Stimulated activated naive B cell treated with anti-CD40 and anti-IgM and Interleukin-4, amounts not matched to agents 10 μg/mL and 1 μg/mL and 100 μg/mL, for 72 hours (primary cell): ENCODE results near the gene CDC42EP4.
A peak's percentile ranks its signal among the peaks of the same experiment; 100 is the strongest.
"Not testable (repeated sequence)": the region's sequence is repeated elsewhere in the genome, so short reads cannot be mapped to it uniquely, and the experiment has no call there.

Experiments used
- ATAC-seq, 2 donors: fragments of 150-1000 bp; cut with Tn5 transposase; replicated peaks; 2 replicates each; pipeline ENCODE4 v1.10.0; 2021; ENCODE audit warnings: moderate library complexity in 1 of 2
- DNase-seq: peaks from one replicate; pipeline ENCODE4 v3.0.0; 2021
- H3K27ac Mint-ChIP-seq: one replicate; pipeline ENCODE4 v1.8.0; 2022; ENCODE audit warnings: mild to moderate bottlenecking, mixed read lengths
- H3K27me3 Mint-ChIP-seq, 2 donors: one replicate each; pipeline ENCODE4 v1.8.0; 2022; ENCODE audit warnings: mixed read lengths in 2 of 2
- H3K36me3 Mint-ChIP-seq, 2 donors: one replicate each; pipeline ENCODE4 v1.8.0; 2022; ENCODE audit warnings: mixed read lengths in 2 of 2, mild to moderate bottlenecking in 1 of 2
- H3K4me1 Mint-ChIP-seq, 2 donors: one replicate each; pipeline ENCODE4 v1.8.0; 2022; ENCODE audit warnings: mixed read lengths in 2 of 2, mild to moderate bottlenecking in 1 of 2
- H3K4me3 Mint-ChIP-seq, 2 donors: one replicate each; pipeline ENCODE4 v1.8.0; 2022; ENCODE audit warnings: mild to moderate bottlenecking in 2 of 2, mixed read lengths in 2 of 2, moderate library complexity in 1 of 2
- H3K9me3 Mint-ChIP-seq, 2 donors: one replicate each; pipeline ENCODE4 v1.8.0; 2022; ENCODE audit warnings: mixed read lengths in 2 of 2, mild to moderate bottlenecking in 1 of 2

CDC42EP4 gene

GRCh38 chr17:73337330-73337710 is 25.5 kb upstream of the CDC42EP4 start:
- Mint-ChIP-seq H3K4me3 (no peak overlapping the region), H3K36me3 (peaks cover 3 to 7% of the 10 kb centered on the region in 2 donors), H3K27ac (no peak overlapping the region), H3K4me1 (no peaks in the 10 kb centered on the region), H3K27me3 (no peaks in the 10 kb centered on the region), H3K9me3 (no peaks in the 10 kb centered on the region)
- ATAC-seq (no peak), DNase-seq (no peak)

DNA sequence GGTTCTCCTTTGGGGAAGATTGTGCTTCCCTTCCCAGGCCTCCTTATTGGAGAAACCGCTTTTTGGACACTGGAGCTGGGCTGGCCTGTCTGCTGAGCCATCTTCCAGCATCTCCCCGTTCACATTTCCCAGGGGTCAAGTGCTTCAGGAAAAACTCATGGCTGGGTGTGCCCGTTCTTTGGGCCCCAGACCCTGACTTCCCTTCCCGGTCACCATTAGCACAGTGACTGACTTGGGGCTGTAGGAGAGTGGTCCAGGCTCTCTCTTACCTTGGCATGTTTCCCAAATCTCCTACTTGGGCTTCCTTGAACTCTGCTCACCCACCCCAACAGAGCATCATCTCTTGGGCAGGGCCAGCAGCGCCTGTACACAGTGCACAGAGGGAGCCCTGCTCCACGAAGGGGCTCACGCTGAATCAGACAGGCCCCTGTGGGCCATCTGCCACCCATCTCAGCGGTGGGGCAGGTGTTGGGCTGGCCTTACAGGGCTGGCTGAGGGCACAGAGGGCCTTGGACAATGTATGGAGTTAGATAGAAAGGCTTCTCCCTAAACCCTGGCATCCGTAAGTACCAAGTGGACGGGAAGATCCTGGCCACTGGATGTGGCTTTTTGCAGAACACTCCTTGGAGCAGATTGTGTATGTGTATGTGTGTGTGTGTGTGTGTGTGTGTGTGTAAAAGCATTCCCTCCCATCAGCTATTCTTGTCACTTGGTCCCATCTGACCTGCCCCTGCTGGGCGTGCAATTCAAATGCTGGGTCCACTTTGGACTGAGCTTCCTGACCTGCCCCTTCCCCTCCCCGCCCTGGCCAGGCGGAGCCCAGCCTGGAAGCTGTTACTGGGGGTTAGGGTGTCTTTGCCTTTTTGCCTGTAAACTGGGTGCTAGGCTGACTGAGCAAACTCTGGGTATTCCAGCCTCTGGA is 24.9 kb upstream of the CDC42EP4 start:
- Mint-ChIP-seq H3K36me3 (peaks cover 3 to 7% of the 10 kb centered on the region in 2 donors), H3K27ac (no peak overlapping the region), H3K27me3 (no peaks in the 10 kb centered on the region), H3K9me3 (no peaks in the 10 kb centered on the region), H3K4me3 (no peak overlapping the region), H3K4me1 (no peaks in the 10 kb centered on the region)
- DNase-seq (no peak), ATAC-seq (no peak)

GRCh38 chr17:73335591-73336407 is 24.0 kb upstream of the CDC42EP4 start:
- Mint-ChIP-seq H3K36me3 (peaks cover 3 to 7% of the 10 kb centered on the region in 2 donors), H3K4me1 (no peaks in the 10 kb centered on the region), H3K27ac (no peak overlapping the region), H3K4me3 (no peak overlapping the region), H3K9me3 (no peaks in the 10 kb centered on the region), H3K27me3 (no peaks in the 10 kb centered on the region)
- no peak for ATAC-seq
- DNase-seq: no peak

DNA sequence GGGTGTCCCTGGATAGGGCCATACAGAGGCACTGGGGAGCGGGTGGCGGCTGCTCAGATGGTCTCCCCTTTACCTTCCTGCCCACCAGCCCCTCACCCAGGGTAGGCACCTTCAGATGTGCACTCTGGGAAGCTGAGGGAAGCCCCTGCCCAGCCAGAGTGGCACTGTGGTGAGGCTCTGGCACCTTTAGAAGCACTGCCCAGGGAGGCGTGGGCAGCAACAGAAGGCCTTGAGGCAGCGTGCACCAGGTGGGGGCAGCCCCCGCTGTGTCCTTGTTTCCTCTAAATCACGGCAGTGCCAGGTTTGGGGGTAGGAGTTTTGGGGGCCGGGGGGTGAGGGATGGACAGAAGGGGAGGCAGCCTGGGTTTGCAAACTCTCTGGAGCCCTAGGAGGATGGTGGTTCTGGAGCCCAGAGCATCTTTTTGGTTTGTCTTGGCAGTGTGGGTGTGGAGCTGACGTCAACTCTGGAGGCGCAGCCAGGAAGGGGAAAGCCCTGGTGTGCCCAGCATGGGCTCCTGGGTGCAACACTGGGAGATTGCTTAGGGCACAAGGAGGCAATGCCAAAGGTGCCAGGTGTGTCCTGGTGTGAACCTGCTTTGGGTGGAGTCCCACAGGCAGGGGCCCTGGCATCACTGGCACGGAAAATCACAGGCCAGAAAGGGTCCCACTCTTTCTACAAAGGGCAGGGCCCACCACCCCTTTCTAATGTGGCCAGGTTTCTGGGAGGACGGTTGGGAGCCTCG is 23.1 kb upstream of the CDC42EP4 start:
- no peaks in the 10 kb centered on the region for H3K4me1 Mint-ChIP-seq
- peak overlapping the region; percentile 31 for H3K27ac Mint-ChIP-seq
- no peaks in the 10 kb centered on the region for H3K27me3 Mint-ChIP-seq
- ATAC-seq (no peak), DNase-seq (no peak)
- H3K4me3 Mint-ChIP-seq: no peak overlapping the region
- H3K9me3 Mint-ChIP-seq: no peaks in the 10 kb centered on the region
- H3K36me3 Mint-ChIP-seq: peaks cover 3 to 7% of the 10 kb centered on the region in 2 donors

GRCh38 chr17:73333445-73333844 is 21.6 kb upstream of the CDC42EP4 start:
- not testable (repeated sequence) for H3K27ac Mint-ChIP-seq, ATAC-seq

DNA sequence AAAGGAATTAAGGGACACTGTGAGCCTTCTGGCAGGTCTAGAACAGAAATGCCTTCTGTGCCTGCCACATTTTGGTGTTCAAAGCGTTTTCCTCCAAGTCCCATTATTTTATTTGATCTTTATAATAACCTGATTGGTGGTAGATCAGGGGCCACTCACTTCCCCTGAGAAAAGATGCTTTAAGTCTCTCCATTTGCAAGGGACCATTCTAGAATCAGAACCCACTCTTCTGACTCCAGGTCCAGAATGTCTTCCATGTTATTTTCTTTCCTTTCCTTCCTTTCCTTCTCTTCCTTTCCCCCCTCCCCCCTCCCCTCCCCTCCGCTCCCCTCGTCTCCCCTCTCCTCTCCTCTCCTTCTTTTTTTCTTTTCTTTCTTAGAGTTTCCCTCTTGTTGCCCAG is 19.3 kb upstream of the CDC42EP4 start:
- Mint-ChIP-seq H3K36me3 (no peaks in the 10 kb centered on the region), H3K27me3 (peaks cover 9 to 18% of the 10 kb centered on the region in 2 donors)
- ATAC-seq: no peak

More at GRCh38 chr17:73333445-73333844, 21.6 kb upstream of the CDC42EP4 start:
- not testable (repeated sequence) for H3K9me3 Mint-ChIP-seq, H3K36me3 Mint-ChIP-seq, H3K4me3 Mint-ChIP-seq, H3K4me1 Mint-ChIP-seq, DNase-seq, H3K27me3 Mint-ChIP-seq

DNA sequence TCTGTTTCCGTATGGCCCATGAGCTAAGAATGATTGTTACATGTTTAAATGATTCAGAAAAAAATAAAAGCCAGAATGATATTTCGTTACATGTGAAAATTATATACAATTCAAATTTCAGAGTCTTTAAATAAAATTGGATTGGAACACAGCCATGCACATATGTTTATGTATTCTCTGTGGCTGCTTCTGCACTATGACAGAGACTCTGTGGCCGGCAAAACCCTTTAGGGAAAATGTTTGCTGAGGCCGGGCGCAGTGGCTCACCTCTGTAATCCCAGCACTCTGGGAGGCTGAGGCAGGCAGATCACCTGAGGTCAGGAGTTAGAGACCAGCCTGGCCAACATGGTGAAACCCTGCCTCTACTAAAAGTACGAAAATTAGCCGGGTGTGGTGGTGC is 15.9 kb upstream of the CDC42EP4 start:
- Mint-ChIP-seq H3K27me3 (peaks cover 26 to 46% of the 10 kb centered on the region in 2 donors), H3K4me3 (no peak overlapping the region), H3K4me1 (no peaks in the 10 kb centered on the region), H3K27ac (no peak overlapping the region), H3K36me3 (no peaks in the 10 kb centered on the region), H3K9me3 (no peaks in the 10 kb centered on the region)
- ATAC-seq: no peak
- no peak for DNase-seq

More for the DNA sequence above, 19.3 kb upstream of the CDC42EP4 start:
- no peak for DNase-seq
- Mint-ChIP-seq H3K4me3 (no peak overlapping the region), H3K27ac (no peak overlapping the region), H3K4me1 (no peaks in the 10 kb centered on the region), H3K9me3 (no peaks in the 10 kb centered on the region)

GRCh38 chr17:73325527-73325842 is 13.7 kb upstream of the CDC42EP4 start:
- H3K9me3 Mint-ChIP-seq: no peaks in the 10 kb centered on the region
- no peak overlapping the region for H3K4me3 Mint-ChIP-seq
- H3K27ac Mint-ChIP-seq: no peak overlapping the region
- ATAC-seq (no peak), DNase-seq (no peak)
- H3K4me1 Mint-ChIP-seq: no peaks in the 10 kb centered on the region
- H3K36me3 Mint-ChIP-seq: no peaks in the 10 kb centered on the region
- H3K27me3 Mint-ChIP-seq: peaks cover 26 to 50% of the 10 kb centered on the region in 2 donors

DNA sequence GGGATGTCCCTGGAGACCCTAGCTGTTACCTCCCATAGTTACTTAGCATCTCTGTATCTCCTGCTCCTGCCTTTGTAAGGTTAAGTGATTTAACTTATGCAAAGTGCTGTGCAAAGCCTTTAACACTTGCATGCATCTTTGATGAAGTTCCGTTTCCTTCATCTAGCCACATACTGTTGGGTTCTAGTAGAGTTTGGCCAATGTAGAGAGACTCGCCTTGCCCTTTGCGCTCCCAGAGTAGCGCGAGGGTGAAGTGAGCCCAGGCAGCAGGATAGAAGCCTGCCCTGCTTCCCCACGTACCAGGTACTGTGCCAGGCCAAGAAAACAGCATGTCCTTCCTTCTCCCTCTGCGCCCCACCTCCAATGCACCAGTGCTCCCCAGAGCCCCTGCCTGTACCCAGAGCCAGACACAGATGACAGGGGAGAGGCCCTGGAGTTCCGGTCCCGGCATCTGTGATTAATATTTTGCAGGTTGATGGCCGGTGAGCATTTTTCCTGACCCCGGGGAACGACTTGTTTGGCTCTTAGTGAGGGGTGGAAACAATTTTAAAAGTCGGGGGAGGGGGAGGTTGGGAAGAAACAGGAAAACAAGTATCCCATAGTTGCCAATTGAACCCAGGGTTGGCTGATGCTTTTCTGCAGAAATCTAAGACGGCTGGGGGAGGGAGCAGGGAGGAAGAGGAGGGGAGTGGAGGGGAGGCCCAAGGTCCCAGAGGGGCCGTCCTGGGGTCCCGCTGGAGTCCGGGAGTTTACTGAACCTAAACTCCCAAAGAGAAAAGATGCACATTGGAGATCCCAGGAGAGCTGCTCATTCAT is 13.1 kb upstream of the CDC42EP4 start:
- H3K9me3 Mint-ChIP-seq: no peaks in the 10 kb centered on the region
- DNase-seq: no peak
- no peak overlapping the region for H3K27ac Mint-ChIP-seq
- H3K4me3 Mint-ChIP-seq: no peak overlapping the region
- H3K36me3 Mint-ChIP-seq: no peaks in the 10 kb centered on the region
- no peaks in the 10 kb centered on the region for H3K4me1 Mint-ChIP-seq
- H3K27me3 Mint-ChIP-seq: peaks cover 26 to 50% of the 10 kb centered on the region in 2 donors
- no peak for ATAC-seq

GRCh38 chr17:73324160-73324475 is 12.3 kb upstream of the CDC42EP4 start:
- no peaks in the 10 kb centered on the region for H3K36me3 Mint-ChIP-seq
- no peaks in the 10 kb centered on the region for H3K9me3 Mint-ChIP-seq
- peaks cover 26 to 47% of the 10 kb centered on the region in 2 donors for H3K27me3 Mint-ChIP-seq
- DNase-seq: no peak
- H3K27ac Mint-ChIP-seq: no peak overlapping the region
- no peaks in the 10 kb centered on the region for H3K4me1 Mint-ChIP-seq
- ATAC-seq: no peak
- no peak overlapping the region for H3K4me3 Mint-ChIP-seq

DNA sequence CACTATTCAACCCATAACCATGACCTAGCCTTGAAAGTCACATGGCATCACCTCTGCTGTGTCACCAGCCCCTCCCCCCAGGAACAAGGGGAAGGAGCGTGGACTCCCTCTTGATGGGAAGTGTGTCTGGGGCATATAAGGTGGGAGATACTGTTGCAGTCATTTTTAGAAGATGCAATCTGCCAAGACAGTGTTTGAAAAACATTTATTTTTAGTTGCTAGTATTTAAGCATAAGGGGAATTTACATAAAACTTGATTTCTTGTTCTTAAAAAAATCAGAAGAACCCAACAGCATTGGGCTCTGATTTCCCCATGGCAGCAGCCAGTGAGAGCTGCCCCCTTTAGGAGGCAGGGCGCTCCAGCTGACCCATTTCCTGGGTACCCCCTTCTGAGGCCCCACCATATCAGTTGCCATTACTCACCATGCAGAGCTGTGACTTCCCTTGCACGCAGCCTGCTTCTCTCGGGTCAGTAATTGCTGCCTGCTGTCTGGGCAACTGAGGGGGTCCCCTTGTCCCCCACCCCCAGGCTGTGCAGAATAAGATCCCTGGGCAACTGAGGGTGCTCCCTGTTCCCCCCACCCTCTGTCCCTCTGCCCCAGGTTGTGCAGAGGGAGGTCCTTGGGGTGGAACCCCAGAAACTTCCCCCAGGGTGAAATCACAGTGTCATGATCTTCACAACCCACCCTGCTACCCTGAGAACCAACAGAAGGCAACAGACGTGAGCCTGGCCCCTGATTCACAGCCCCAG is 11.8 kb upstream of the CDC42EP4 start:
- Mint-ChIP-seq H3K36me3 (no peaks in the 10 kb centered on the region), H3K27me3 (peaks cover 26 to 42% of the 10 kb centered on the region in 2 donors), H3K27ac (no peak overlapping the region), H3K4me1 (no peaks in the 10 kb centered on the region), H3K4me3 (no peak overlapping the region), H3K9me3 (no peaks in the 10 kb centered on the region)
- no peak for DNase-seq
- peak in 1 of 2 donors; percentile 23 for ATAC-seq

GRCh38 chr17:73320601-73321264 is 8.9 kb upstream of the CDC42EP4 start:
- Mint-ChIP-seq H3K4me3 (no peak overlapping the region), H3K4me1 (peaks cover 16% of the 10 kb centered on the region in 2 donors), H3K27ac (no peak overlapping the region), H3K36me3 (no peaks in the 10 kb centered on the region), H3K27me3 (peaks cover 16 to 30% of the 10 kb centered on the region in 2 donors), H3K9me3 (no peaks in the 10 kb centered on the region)
- ATAC-seq (no peak), DNase-seq (no peak)

- no peak overlapping the region for H3K4me3 Mint-ChIP-seq
- ATAC-seq (no peak), DNase-seq (no peak)
- H3K9me3 Mint-ChIP-seq: no peaks in the 10 kb centered on the region
- H3K4me1 Mint-ChIP-seq: peaks cover 16% of the 10 kb centered on the region in 2 donors
- H3K27ac Mint-ChIP-seq: no peak overlapping the region
- H3K36me3 Mint-ChIP-seq: no peaks in the 10 kb centered on the region
- H3K27me3 Mint-ChIP-seq: peaks cover 10 to 20% of the 10 kb centered on the region in 2 donors
Observed at GRCh38 chr17:73319766-73320165, 8.0 kb upstream of the CDC42EP4 start.
